CD14-positive monocyte (primary cell): ENCODE measurements around the gene COL26A1. TPM values are rescaled to one million over a fixed set of nuclear protein-coding genes. Genes with fewer than 3 reads are reported as not detected.
"Not testable (repeated sequence)": the region's sequence is repeated elsewhere in the genome, so short reads cannot be mapped to it uniquely, and the experiment has no call there.

ENCODE experiments used
- DNase-seq, 3 donors: peaks; one replicate each; pipeline ENCODE4 v3.0.0-alpha.2; 2011 to 2022
- H2AFZ ChIP-seq: 2 replicates; pipeline ENCODE4 v1.6.0; 2012; ENCODE audit warnings: mild to moderate bottlenecking, low read depth, low read length, inconsistent platforms; ENCODE audit not compliant: insufficient read depth, poor library complexity, severe bottlenecking
- H3K27ac ChIP-seq, 2 donors: 1 replicate in 1 of 2; 2 replicates in 1 of 2; pipeline ENCODE4 v1.5.1; 2012 to 2013; ENCODE audit warnings: low read length in 2 of 2, control low read depth in 1 of 2, inconsistent platforms in 1 of 2, low read depth in 1 of 2, mild to moderate bottlenecking in 1 of 2
- H3K27me3 ChIP-seq, 2 donors: one replicate each; pipeline versions ENCODE4 v1.6.0 to v1.6.1; 2011 to 2013; ENCODE audit warnings: low read length in 2 of 2; ENCODE audit not compliant: control insufficient read depth in 2 of 2, insufficient read depth in 2 of 2
- H3K36me3 ChIP-seq, 2 donors: replicated peaks in 1 of 2; 1 replicate in 1 of 2; 2 replicates in 1 of 2; pipeline versions ENCODE4 v1.5.1 to v1.6.1; 2012 to 2013; ENCODE audit warnings: low read length in 2 of 2, control low read depth in 1 of 2, inconsistent platforms in 1 of 2, mild to moderate bottlenecking in 1 of 2; ENCODE audit not compliant: insufficient read depth in 2 of 2, control insufficient read depth in 1 of 2
- H3K4me1 ChIP-seq, 2 donors: 1 replicate in 1 of 2; 2 replicates in 1 of 2; pipeline versions ENCODE4 v1.5.1 to v1.6.1; 2012 to 2013; ENCODE audit warnings: low read length in 2 of 2, control low read depth in 1 of 2, inconsistent platforms in 1 of 2, mild to moderate bottlenecking in 1 of 2, moderate library complexity in 1 of 2; ENCODE audit not compliant: insufficient read depth in 2 of 2, control insufficient read depth in 1 of 2
- H3K4me2 ChIP-seq: replicated peaks from 2 replicates; pipeline ENCODE3; 2012; ENCODE audit warnings: low read length, moderate library complexity, mild to moderate bottlenecking; ENCODE audit not compliant: poor library complexity, severe bottlenecking; ENCODE audit errors: extremely low read depth
- H3K4me3 ChIP-seq, 3 experiments: fragments of 200-600 bp in 1 of 3; sonication (generic) in 1 of 3; replicated peaks in 1 of 3; 1 replicate in 2 of 3; 2 replicates in 1 of 3; pipeline ENCODE4 v1.5.1; 2011 to 2013; ENCODE audit warnings: low read length in 3 of 3, mild to moderate bottlenecking in 3 of 3, control low read depth in 2 of 3, low read depth in 2 of 3, inconsistent platforms in 1 of 3, moderate library complexity in 1 of 3
- H3K79me2 ChIP-seq: 2 replicates; pipeline ENCODE4 v1.6.0; 2012; ENCODE audit warnings: mild to moderate bottlenecking, control low read depth, inconsistent platforms, low read length, moderate library complexity; ENCODE audit not compliant: insufficient read depth
- H3K9ac ChIP-seq: 2 replicates; pipeline ENCODE4 v1.6.0; 2017; ENCODE audit warnings: low read length, mild to moderate bottlenecking; ENCODE audit not compliant: insufficient read depth, poor library complexity, severe bottlenecking
- H3K9me3 ChIP-seq, 2 donors: replicated peaks in 1 of 2; 1 replicate in 1 of 2; 2 replicates in 1 of 2; pipeline versions ENCODE4 v1.5.1 to v1.6.1; 2012 to 2013; ENCODE audit warnings: low read length in 2 of 2, control low read depth in 1 of 2; ENCODE audit not compliant: control insufficient read depth in 1 of 2, insufficient read depth in 1 of 2
- H4K20me1 ChIP-seq: 2 replicates; pipeline ENCODE4 v1.6.0; 2012; ENCODE audit warnings: mild to moderate bottlenecking, low read length, control low read depth, moderate library complexity; ENCODE audit not compliant: insufficient read depth
- H3K27ac Mint-ChIP-seq, 7 donors: one replicate each; pipeline ENCODE4 v1.8.0; 2020; ENCODE audit warnings: mild to moderate bottlenecking in 7 of 7, mixed read lengths in 7 of 7, moderate library complexity in 6 of 7, inconsistent platforms in 2 of 7
- H3K27me3 Mint-ChIP-seq, 3 donors: one replicate each; pipeline ENCODE4 v1.8.0; 2021 to 2022; ENCODE audit warnings: low read depth in 3 of 3, mild to moderate bottlenecking in 3 of 3, mixed read lengths in 3 of 3, moderate library complexity in 3 of 3, inconsistent platforms in 1 of 3
- H3K36me3 Mint-ChIP-seq, 2 donors: one replicate each; pipeline ENCODE4 v1.8.0; 2020; ENCODE audit warnings: mixed read lengths in 2 of 2, inconsistent platforms in 1 of 2, mild to moderate bottlenecking in 1 of 2
- H3K4me1 Mint-ChIP-seq: one replicate; pipeline ENCODE4 v1.8.0; 2020; ENCODE audit warnings: mild to moderate bottlenecking, mixed read lengths
- H3K4me3 Mint-ChIP-seq, 2 donors: one replicate each; pipeline ENCODE4 v1.8.0; 2020; ENCODE audit warnings: mild to moderate bottlenecking in 2 of 2, mixed read lengths in 2 of 2, moderate library complexity in 1 of 2
- H3K9me3 Mint-ChIP-seq, 7 donors: one replicate each; pipeline ENCODE4 v1.8.0; 2020 to 2022; ENCODE audit warnings: mixed read lengths in 7 of 7, mild to moderate bottlenecking in 6 of 7, moderate library complexity in 6 of 7, inconsistent platforms in 2 of 7
- WGBS: methylation state at CpG from one replicate; pipeline ENCODE4 v1.1.5; 2013; ENCODE audit warnings: missing lambda C conversion rate; ENCODE audit not compliant: insufficient coverage; 5-methylcytosine and 5-hydroxymethylcytosine counted together
- intact Hi-C, 2 donors: fragments of 100-400 bp; cut with micrococcal nuclease; formaldehyde crosslinking; loops; one replicate each; pipeline versions ENCODE4 v1.15.0 to v1.15.1; 2023
- polyA plus RNA-seq, 3 donors: library from polyadenylated mRNA; depleted of rRNA in 1 of 3; unstranded in 2 of 3; stranded (reverse) in 1 of 3; fragments of 300-500 nt in 2 of 3; fragments of >200 nt in 1 of 3; fragmentation: Illumina TruSeq in 2 of 3; gene quantifications; 1 replicate in 2 of 3; 2 replicates in 1 of 3; pipeline ENCODE4 v1.2.3, GENCODE V29; 2012 to 2021
- TF ChIP-seq, protein P1 (sequence below): fragments of 200-600 bp; IDR thresholded peaks from one replicate; pipeline ENCODE4 v1.8.0; 2022; ENCODE audit warnings: antibody characterized with exemption, mild to moderate bottlenecking

Gene COL26A1
- polyA plus RNA-seq, 3 donors, result not detected

DNA sequence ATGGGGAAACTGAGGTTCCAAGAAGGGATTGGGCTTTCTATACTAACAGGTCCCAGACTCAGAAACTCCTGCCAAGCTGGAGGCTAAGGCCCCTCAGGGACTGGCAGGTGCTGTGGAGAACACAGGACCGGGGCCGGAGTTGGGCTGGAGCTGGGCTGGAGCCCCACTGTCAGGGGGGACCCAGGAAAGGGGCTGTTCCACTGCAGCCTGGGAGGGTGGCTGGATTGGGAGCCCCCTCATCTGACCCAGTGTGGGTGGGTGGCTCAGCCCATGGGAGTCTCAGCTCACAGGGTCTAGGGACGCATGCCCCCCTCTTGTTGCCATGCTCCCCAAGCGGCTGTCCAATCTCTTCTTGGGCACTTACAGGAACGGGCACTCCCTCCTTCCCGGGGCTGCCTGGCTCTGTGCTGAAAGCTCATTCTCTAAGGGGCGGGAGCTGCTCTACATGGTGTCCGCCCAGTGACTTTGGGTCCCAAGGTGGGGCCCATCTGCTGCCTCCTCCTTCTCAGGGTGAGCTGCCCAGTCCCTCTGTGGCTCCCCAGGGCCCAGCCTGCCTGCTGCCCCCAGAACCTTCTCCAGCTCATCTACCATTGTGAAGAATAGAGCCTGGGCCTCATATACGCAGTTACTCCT is 139.9 kb downstream of the COL26A1 start:
- Histone ChIP-seq H3K27me3 (no peaks in the 10 kb centered on the region), H3K9me3 (no peaks in the 10 kb centered on the region), H3K9ac (no peak overlapping the region), H4K20me1 (no peaks in the 10 kb centered on the region), H3K4me2 (no peak overlapping the region), H3K79me2 (no peaks in the 10 kb centered on the region), H3K4me1 (peaks cover 3 to 8% of the 10 kb centered on the region in 2 donors), H3K36me3 (no peaks in the 10 kb centered on the region), H3K27ac (no peak overlapping the region), H3K4me3 (no peak overlapping the region), H2AFZ (no peak overlapping the region)
- TF ChIP-seq, protein P1, sequence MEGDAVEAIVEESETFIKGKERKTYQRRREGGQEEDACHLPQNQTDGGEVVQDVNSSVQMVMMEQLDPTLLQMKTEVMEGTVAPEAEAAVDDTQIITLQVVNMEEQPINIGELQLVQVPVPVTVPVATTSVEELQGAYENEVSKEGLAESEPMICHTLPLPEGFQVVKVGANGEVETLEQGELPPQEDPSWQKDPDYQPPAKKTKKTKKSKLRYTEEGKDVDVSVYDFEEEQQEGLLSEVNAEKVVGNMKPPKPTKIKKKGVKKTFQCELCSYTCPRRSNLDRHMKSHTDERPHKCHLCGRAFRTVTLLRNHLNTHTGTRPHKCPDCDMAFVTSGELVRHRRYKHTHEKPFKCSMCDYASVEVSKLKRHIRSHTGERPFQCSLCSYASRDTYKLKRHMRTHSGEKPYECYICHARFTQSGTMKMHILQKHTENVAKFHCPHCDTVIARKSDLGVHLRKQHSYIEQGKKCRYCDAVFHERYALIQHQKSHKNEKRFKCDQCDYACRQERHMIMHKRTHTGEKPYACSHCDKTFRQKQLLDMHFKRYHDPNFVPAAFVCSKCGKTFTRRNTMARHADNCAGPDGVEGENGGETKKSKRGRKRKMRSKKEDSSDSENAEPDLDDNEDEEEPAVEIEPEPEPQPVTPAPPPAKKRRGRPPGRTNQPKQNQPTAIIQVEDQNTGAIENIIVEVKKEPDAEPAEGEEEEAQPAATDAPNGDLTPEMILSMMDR, result no peak
- WGBS, result 77% methylated on average over 7 of the region's 9 CpGs
- intact Hi-C loops, result no loop called here
- Mint-ChIP-seq H3K4me1 (peaks cover 9% of the 10 kb centered on the region), H3K27me3 (peaks cover 3 to 11% (median 7%) of the 10 kb centered on the region in 3 donors), H3K36me3 (no peaks in the 10 kb centered on the region), H3K4me3 (no peak overlapping the region), H3K27ac (no peak overlapping the region), H3K9me3 (no peaks in the 10 kb centered on the region)
- DNase-seq, result no peak

DNA sequence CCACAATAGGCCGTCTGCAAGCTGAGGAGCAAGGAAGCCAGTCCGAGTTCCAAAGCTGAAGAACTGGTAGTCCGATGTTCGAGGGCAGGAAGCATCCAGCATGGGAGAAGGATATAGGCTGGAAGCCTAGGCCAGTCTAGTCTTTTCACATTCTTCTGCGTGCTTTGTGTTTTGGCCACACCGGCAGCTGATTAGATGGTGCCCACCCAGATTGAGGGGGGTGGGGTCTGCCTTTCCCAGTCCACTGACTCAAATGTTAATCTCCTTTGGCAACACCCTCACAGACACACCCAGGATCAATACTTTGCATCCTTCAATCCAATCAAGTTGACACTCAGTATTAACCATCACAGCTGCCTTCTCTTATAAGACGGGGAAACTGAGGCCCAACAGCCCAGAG is 142.8 kb downstream of the COL26A1 start:
- H3K9me3 ChIP-seq, intact Hi-C loops, DNase-seq, H3K36me3 Mint-ChIP-seq, H3K4me3 Mint-ChIP-seq, H3K27me3 ChIP-seq, H3K9me3 Mint-ChIP-seq, H2AFZ ChIP-seq, H3K4me3 ChIP-seq, H3K27ac Mint-ChIP-seq, H3K79me2 ChIP-seq, H3K27ac ChIP-seq, H3K36me3 ChIP-seq, H3K9ac ChIP-seq, H4K20me1 ChIP-seq, H3K4me2 ChIP-seq, H3K4me1 ChIP-seq: not testable (repeated sequence)
- WGBS, result 100% methylated on average over 5 of the region's 7 CpGs
- Mint-ChIP-seq H3K4me1 (peaks cover 11% of the 10 kb centered on the region), H3K27me3 (peaks cover 11 to 14% (median 12%) of the 10 kb centered on the region in 3 donors)
